Measurements from ENCODE around the gene CDC42BPA.

The CDC42BPA gene

DNA sequence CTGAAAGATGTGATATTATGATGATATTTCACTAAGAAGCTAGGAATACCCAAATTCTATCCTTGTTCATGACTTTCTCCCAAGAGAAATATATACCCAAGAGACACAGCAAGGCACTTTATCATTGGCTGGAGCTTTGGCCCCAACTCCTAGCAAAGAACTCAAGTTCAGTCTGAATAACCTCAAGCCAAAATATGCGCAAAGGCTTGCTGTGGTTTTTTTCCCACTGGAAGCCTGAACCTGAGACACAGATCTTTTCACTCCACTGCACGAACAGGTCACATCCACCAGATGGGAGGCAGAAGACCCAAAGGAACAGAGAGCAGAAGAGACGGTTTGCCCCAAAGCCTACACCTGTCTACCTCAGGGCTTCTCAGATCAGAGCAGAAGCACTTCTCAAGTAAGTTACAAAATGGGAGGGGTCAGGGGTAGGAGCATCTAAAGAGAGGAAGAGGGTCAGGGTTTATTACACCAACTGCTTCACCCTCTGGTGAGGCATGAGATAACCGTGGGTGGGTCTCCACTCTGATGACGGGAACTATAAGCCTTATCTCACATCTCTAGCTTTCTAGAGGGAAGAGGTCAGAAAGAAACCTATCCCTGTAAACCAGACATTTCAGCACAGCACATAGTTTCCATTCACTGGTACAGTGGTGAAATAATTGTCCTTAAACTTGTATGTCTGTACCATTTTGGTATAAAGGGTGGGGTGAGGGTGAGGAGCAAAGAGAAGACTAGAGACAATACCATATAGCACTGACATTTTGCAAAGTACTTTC lies 17.1 kb upstream of the CDC42BPA start:
- no peak for DNase-seq (ENCODE audit: low spot score)

DNA sequence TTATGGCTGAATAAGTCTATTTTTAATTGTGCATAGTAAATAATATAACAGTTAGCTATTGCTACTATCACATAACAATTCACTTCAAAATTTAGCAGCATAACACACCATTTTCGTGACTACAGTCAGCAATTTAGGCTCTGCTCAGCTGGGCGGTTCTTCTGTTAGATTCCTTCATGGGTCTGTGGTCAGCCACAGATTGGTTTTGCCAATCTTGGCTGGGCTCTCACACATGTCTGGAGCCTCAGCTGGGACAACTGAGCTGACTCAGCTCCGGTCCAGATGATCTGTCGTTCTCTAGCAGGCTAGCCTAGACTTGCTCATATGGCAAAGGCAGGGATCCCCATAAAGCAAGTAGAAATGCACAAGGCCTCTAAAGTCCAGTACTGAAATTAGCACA lies 15.1 kb upstream of the CDC42BPA start:
- DNase-seq (ENCODE audit: low spot score), result no peak

DNA sequence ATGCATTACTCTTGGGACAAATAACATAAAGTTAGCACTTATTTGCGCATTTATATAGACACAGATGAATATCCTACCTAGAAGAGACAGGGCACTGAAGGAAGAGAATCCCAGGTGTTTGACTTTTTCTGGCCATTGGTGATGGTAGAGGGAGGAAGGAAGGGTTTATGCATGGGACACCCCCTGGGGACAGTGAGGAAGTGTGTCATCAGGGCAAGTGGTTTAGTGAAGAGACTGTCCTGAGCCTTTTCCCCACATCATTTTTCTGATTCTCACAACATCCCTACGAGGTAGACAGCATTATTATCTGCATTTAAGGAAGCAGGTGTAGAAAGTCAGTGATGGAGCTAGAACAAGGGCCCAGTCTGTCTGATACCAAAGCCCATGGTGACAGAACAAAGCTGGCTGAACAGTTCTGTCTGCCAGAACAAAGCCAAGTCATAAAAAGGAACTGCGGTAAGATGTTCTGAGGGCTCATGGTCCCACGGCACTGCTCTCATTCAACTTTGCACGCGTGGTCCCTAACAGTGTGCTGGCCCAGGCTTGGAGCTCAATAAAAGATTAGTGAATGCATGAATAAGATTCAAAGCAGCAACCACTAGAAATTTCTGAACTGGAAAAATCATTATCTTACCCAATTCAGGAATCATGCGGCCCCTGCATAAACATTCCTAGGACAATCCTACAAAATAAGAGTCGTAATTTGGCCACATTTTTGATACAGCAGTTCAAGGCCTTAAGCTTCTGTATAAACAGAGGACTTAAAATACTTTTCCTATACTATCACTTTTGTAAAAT lies 12.2 kb upstream of the CDC42BPA start:
- DNase-seq (ENCODE audit: low spot score), result no peak

DNA sequence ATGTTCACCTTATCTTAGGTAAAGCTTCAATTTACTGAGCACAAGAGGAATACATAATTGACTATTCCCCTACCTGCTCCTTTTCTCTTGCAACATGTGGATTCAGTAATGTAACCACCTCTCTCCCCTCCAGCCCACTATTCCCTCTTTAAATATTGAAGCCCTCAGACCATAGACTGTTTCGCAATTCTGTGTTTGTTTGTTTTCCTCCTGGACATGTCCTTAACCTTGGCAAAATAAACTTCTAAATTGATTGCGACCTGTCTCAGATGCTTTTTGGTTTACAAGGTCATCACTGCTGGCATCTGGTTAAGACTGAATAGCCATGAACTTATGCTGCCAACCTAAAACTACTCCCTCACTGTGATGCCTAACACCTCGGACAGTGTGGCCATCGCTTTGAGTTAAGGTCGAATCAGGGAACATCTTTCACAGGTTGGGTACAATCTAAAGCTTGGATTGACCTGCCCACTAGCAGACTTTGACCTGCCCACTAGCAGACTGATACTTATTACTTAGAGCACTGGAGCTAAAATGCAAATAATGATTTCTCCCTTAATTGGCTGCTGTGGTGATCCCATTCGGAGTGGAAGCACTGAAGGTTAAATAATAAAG lies 10.2 kb upstream of the CDC42BPA start:
- no peak for DNase-seq (ENCODE audit: low spot score)

DNA sequence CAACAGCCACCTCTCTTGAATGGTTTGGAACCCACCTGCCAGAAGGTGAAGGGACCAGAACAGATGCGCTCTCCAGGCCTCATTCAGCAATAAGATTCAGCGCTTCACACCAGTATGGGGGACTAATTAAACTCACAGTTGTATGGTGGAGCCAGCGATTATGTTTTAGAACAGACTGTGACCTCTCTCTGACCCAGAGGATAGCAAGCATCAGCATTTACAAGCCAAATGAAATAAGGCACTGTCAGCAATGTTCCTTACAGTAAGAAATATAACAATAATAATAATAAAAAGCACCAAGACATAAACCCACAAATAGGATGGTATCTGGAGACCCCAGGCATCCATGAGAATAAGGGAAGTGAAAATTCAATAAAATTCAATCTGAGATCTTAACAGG lies 6.9 kb upstream of the CDC42BPA start:
- no peak for DNase-seq (ENCODE audit: low spot score)

DNA sequence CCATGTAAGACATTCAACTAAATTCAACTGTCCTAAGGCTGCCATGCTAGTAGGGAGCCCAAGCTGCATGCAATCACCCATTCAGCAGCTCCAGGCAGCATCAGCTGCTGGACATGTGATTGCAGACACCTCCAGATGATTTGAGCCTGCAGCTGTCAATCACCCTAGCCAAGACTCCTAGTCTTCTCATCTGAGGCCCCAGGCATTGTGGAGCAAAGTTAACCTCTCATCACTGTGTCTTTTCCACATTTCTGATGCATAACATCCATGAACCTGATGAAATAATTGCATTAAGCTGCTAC lies 5.6 kb upstream of the CDC42BPA start:
- DNase-seq (ENCODE audit: low spot score), result no peak

DNA sequence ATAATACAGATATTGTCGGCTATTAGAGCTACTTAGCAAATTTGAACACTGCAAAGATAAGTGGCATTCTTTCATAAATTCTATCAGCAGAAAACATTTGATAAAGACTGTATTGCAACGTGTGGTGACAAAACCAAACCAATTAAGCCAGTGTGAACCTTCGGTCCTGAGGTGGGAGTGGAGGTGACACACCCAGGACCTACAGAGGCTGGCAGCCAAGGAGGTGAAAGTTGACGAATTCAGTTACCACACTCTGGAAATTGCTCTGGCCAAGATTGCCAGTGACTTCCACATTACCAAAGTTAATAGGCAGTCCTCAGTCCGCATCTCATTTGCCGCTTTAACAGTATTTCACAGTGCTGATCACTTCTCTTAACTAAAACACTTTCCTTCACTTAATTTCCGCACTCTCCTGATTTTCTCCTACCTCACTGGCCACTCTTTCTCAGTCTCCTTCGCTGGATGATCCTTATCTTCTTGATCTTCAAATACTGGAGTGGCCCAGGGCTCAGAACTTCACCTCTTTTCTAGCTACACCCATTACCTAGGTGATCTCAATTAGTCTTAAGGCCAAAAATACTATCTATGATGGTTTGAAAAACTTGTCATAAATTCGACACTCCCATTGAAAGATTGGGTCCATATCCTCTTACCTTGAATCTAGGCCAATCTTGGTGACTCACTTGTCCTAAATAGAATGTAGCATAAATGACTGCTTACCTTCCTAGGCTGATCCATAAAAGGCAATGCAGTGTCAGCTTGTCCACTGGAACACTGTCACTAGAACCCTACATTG lies 5.1 kb upstream of the CDC42BPA start:
- DNase-seq (ENCODE audit: low spot score), result no peak

DNA sequence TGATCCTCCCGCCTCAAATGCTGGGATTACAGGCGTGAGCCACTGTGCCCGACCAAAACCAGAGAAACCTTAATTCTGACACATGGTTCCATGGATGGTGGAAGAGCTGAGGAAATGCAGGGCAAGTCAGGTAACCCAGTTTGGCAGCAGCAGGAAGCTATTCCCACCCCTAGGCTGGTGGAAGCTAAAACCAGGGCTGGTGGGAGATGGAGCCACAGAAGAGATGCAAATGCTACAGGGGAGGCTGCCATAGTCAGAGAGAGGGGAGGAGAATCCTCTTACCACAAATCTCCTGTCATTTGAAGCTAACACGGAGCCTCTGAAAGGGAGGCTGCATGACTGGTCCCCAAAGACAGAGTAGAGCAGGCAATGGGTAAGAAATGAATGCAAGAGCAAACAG lies 4.1 kb upstream of the CDC42BPA start:
- no peak for DNase-seq (ENCODE audit: low spot score)

DNA sequence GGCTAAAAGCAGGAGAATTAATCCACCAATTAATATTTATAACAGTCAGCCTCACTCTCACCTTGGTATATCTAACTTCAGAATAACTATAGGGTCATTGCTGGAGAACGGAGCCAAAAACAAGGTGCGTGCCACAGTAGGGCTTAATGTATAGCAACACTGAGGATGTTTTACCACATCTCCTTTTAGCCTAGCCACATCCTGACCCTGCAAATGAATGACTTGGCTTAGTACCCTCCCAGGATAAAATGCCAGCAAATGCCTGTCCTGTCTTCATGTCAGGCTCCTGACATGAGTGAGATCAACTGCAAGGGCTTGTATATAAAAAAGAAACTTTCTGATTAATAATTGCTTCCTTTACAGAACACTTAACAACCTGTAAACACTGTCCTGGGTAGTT lies 2.7 kb upstream of the CDC42BPA start:
- no peak for DNase-seq (ENCODE audit: low spot score)

DNA sequence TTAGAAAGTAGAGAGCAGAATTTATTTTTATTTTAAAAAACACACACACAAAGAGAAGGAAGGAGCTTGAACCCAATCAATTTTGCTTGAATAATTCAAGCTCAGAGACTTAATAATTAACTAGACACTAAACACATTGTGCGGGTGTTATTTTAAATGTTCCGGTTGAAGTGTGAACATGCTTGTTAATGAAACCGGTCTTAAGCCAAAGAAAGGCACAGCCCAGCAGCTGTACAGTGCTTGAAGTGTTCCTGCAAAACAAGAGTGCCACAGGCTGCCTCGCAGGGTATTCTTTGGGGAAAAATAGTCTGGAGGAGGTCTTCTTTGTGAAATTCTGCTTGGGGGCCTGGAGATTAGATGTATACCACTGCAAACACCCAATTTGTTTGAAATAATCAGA lies 2.2 kb upstream of the CDC42BPA start:
- DNase-seq (ENCODE audit: low spot score), result no peak

DNA sequence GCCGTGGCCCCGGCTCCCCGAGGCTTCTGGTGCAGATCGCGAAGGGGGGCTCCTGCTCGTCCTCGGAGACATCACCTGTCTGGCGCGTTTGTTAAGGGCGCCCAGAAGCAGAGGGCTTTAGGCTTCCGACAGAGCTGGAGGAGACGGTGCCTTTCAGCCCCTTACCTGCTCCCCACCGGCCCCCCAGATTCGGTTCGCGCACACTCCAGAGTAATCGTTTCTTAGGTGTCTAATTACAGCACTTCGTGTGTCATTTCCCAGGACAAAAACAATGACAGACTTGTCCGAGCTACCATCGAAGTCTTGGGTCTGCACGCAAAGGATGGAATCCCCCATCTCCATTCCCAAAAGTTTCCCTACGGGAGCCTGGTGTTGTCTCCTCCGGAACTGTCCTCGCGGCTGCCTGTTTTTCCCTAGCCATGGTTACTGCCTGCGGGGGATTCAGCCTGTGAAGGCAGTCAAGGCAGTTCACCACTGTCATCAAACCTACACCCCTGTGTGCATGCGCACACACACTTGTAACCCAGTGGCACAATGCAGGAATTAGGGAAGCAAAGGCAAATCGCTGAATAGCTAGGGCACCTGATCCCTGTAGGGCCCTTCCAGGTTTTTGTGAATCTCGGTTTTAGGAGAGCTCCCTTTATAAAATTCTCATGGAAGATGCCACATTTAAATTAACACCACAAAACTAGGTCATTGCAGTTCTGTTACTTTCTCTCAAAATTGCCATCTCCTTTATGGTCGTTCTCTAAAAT lies 738 bp upstream of the CDC42BPA start:
- DNase-seq (ENCODE audit: low spot score), result peak; percentile 63

DNA sequence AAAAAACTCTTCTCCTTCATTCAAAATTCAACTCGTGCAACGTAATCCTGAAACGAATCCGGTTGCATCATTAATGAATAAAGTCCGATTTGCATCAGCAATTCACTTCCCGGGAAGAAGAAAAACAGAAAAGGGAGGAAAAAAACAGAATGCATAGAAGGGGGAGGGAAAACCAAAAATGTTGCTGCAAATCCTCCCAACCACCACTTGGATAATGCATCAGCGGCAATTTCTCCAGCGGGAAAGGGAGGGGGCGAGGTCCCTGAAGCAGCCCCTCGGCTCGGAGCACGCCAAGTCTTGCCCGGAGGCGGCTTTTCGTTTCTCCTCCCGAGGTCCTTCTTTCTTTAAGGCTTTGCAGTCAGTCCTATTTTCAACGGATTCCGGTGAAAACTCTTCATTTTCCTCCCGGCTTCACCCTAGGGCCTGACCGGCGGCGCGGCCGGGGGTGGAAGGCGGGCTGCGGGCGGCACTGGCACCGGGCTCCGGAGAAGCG lies 723 bp downstream of the CDC42BPA start:
- DNase-seq (ENCODE audit: low spot score), result peak; percentile 58

DNA sequence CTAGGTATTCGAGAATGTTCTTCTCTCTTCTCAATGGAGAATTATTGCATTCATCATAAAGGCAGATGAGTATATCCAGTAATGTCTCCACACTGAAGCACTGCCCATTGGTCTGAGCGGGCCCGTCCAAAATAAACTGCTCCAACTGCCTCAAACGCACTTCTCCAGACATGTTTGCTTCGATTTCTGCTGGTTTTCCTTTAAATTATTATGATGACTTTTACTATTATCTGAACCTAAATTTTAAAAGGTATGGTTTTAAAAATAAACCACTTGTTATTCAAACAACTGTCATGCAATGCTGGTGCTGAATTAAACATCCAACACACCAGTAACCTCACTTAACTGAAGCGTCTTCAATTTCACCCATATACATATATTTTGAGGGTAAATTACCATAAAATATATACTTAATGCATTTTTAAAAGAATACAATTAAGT lies 1.3 kb downstream of the CDC42BPA start:
- DNase-seq (ENCODE audit: low spot score), result peak; percentile 25

DNA sequence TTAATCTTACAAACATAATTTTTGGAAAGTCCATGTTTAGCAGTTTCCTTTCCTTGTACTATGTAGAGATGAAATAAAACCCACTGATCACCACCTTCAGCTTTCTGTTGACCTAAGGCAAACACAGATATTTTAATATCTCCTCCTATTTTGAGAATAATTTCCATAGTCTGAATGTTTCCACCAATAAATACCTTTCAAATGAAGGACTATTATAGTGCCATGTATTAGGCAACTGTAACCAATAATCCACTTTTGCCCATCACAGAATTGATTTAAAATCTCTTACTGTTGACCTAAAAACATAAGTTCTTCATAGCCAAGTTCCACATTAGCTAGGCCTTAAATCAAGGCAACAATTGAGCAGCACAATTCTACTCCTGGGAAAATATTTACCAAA lies 1.8 kb downstream of the CDC42BPA start:
- DNase-seq (ENCODE audit: low spot score), result no peak

DNA sequence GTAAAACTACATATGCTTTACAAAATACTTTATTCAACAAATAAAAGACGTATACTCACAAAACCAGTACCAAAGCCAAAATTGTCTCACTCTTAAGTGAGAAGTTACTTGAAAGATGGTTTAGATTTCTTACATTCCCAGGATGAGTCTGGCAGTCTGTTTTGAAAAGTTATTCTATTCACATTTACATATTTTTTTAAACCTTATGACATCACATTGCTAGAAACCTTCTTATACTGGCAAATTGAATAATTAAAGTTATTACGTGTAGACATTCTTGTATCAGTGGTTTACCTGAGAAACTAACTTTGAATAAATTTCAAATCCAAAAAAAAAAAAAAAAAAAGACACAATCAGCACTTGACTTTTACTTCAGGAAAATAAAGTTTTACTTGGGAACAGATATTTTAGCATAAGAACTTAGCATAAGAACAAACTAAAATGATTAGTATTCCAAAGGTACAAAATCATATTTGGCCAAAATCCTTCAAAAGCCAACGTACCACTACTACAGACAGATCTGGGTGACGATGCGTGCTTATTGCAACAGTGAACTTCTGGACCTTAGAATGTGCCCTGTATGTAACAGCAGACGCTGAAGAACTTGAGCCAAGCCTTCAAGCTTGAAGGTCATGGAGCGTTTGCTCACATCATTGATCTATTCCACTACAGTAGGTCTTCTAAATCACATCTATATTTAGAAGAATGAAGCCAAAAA lies 2.5 kb downstream of the CDC42BPA start:
- DNase-seq (ENCODE audit: low spot score), result peak; percentile 44

DNA sequence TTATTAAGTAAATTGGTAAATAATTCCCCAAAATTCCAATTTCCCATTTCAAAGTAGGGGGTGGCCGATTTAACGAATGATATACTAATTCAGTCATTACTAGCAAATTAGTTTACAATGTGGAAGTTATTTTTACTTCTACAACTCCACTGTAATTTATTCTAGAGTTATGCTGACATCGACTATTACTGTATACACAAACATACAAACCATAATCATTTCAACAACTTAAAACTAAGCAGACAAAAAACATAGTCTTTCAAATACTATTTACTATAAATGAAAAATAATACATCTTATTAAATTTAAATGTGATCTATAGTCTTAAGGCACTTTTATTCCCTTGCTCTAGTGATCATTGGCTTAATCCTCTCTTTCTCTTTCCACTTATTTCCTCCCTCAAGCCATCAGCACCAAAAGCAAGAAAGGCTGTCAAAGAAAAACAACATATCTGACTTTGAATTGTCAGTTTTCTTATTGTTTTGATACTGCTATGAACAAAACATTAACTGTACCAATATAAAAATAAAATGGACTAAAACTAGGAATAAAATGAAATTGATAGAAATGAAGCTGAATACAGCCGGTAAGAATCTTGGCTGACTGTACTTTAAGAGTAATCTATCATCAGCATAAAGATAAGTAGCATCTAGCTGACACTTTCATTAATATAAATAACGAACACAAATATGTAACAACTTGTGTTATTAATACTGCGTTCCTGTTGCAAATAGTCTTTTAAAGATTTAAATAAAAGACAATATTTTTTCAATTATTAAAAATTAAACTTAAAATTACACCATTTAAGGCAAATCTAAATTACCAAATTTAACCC lies 4.1 kb downstream of the CDC42BPA start:
- DNase-seq (ENCODE audit: low spot score), result no peak

DNA sequence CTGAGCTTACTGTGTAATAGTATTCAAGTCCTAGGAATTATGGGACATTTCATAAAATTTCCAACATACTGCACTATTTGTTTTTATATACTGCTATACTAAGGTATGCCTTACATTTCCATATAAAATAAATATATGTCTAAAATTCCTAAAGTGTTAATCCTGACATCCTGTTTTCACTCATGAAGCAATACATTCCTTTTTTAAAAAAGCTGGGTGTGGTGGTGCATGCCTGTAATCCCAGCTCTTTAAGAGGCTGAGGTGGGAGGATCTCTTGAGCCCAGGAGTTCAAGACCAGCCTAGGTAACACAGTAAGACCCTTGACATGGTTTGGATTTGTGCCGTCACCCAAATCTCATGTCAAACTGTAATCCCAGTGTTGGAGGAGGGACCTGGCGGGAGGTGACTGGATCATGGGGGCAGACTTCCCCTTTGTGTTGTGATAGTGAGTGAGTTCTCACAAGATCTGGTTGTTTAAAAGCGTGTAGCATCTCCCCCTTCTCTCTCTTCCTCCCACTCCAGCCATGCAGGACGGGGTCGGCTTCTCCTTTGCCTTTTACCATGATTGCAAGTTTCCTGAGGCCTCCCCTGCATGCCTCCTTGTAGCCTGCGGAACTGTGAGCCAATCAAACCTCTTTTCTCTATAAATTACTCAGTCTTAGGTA lies 5.8 kb downstream of the CDC42BPA start:
- DNase-seq (ENCODE audit: low spot score), result no peak

DNA sequence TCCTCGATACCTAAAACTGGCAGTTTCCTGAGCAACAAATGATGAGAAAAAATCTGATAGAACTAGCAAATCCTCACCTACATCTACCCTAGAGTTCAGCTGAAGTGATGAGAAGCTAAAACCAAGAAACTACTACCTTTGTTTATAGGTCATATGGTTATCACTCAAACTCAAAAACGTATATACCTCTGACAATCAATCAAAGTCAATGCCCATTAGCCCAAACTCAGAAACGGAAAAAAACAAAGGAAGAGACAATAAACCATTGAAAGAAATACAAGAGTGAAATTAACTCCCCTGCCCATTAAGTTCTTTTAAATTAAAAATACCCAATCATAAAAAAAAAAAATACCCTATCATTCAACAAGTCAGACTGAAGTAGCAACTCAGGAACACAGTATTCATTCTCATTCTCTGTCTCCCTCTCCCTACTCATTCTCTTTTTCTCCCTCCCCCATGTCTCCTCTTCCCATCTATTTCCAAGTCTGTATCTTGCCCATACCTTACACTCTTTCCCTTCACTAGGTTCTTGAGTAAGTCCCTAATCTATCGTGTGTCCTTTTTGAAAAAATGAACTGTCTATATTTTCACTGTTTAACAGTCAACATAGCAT lies 6.8 kb downstream of the CDC42BPA start:
- no peak for DNase-seq (ENCODE audit: low spot score)

Data from GM03348 (cell line).